ENCODE results near the gene AUTS2. TPM values are rescaled to one million over a fixed set of nuclear protein-coding genes. Genes with fewer than 3 reads are reported as not detected.

The AUTS2 gene
- total and polyA plus RNA-seq, 10 of the 15 experiments (the other 5 are each of a cell fraction or from before 2014, with no cell fraction given) = 6.4 to 55.6 (median 21.6) TPM

- no peak for ATAC-seq
- H2AFZ ChIP-seq (ENCODE audit: control insufficient read depth, low read depth, low read length) = no peak overlapping the region
- H3K27ac ChIP-seq (ENCODE audit: control insufficient read depth, insufficient read depth) = no peak overlapping the region
- no peak for FAIRE-seq
- no peaks in the 10 kb centered on the region for H3K27me3 ChIP-seq (replicated peaks in 1 of 2; ENCODE audit: control insufficient read depth in 2 of 2, insufficient read depth in 2 of 2, low read length in 1 of 2)
- SMC1A ChIA-PET (ENCODE audit: uncharacterized antibody, unreplicated experiment) = interaction anchor here (1.0 to 12.4 kb wide), 4 partner anchors 9 to 66 kb away, joined by 3 to 114 read pairs (median 4); no protein-coding TSS in a partner anchor
- H3K4me3 ChIP-seq = no peak overlapping the region
- WGBS (ENCODE audit: insufficient coverage, insufficient replicate concordance, low lambda C conversion rate, missing lambda C conversion rate) = 98% methylated on average over 11 of the region's 11 CpGs
- TF ChIP-seq SUZ12 (IDR thresholded peaks at IDR 0.05; ENCODE audit: unreplicated experiment) (no peak), CHD2 (IDR thresholded peaks at IDR 0.05; ENCODE audit: borderline replicate concordance, low read depth, low read length) (no peak), STAT1 (conservative IDR thresholded peaks at IDR 0.05) (no peak)
- RAD21 ChIA-PET (ENCODE audit: unreplicated experiment) = interaction anchor here (1.2 kb wide), 1 partner anchor 64 kb away, joined by 3 read pairs; no protein-coding TSS in a partner anchor
- no peaks in the 10 kb centered on the region for H3K79me2 ChIP-seq (ENCODE audit: control insufficient read depth, insufficient read depth, low read length)
- in situ Hi-C loops (cut with MboI) (no loop called here), intact Hi-C loops (cut with micrococcal nuclease; ENCODE audit: unreplicated experiment) (no loop called here)
- POLR2A ChIA-PET = interaction anchor here (0.7 kb wide), 1 partner anchor 822 kb away, joined by 7 read pairs; no protein-coding TSS in a partner anchor
- H3K9me3 ChIP-seq (replicated peaks; ENCODE audit: control insufficient read depth, insufficient read depth, low read length) = no peaks in the 10 kb centered on the region
- peaks cover 3% of the 10 kb centered on the region; the same call in 1 of the 2 replicates for H3K4me1 ChIP-seq (ENCODE audit: control insufficient read depth, insufficient read depth, low read length)
- CTCF ChIA-PET = interaction anchor here (0.6 to 1.8 kb wide), 4 partner anchors 13 to 1446 kb away, joined by 3 to 5 read pairs (median 3); no protein-coding TSS in a partner anchor
- no TSS peak for BruUV-seq (replicated peaks)
- peaks cover 26 to 41% of the 10 kb centered on the region in 2 experiments for H3K36me3 ChIP-seq (ENCODE audit: control insufficient read depth in 2 of 2, insufficient read depth in 2 of 2, low read length in 1 of 2)
- no peaks in the 10 kb centered on the region for H4K20me1 ChIP-seq (ENCODE audit: control insufficient read depth, insufficient read depth)
- DNase-seq (ENCODE audit: low read depth, low spot score) = no peak
- no peak overlapping the region for H3K4me2 ChIP-seq (ENCODE audit: control insufficient read depth, insufficient read depth)
- no peak overlapping the region for H3K9ac ChIP-seq (ENCODE audit: control insufficient read depth, insufficient read depth, low read length)
Observed at GRCh38 chr7:70781922-70782311, 1183.6 kb downstream of the AUTS2 start.

GRCh38 chr7:70782796-70783195 lies 1184.5 kb downstream of the AUTS2 start:
- H3K4me1 ChIP-seq (ENCODE audit: control insufficient read depth, insufficient read depth, low read length) = peaks cover 3% of the 10 kb centered on the region; the same call in 1 of the 2 replicates
- no peaks in the 10 kb centered on the region for H3K9me3 ChIP-seq (replicated peaks; ENCODE audit: control insufficient read depth, insufficient read depth, low read length)
- no TSS peak for BruUV-seq (replicated peaks)
- no peaks in the 10 kb centered on the region for H4K20me1 ChIP-seq (ENCODE audit: control insufficient read depth, insufficient read depth)
- ChIA-PET CTCF (no interaction called here), POLR2A (no interaction called here), RAD21 (ENCODE audit: unreplicated experiment) (no interaction called here), SMC1A (ENCODE audit: uncharacterized antibody, unreplicated experiment) (interaction anchor here (1.0 kb wide), 1 partner anchor 67 kb away, joined by 3 read pairs; no protein-coding TSS in a partner anchor)
- 100% methylated on average over 1 of the region's 1 CpG for WGBS (ENCODE audit: insufficient coverage, insufficient replicate concordance, low lambda C conversion rate, missing lambda C conversion rate)
- no peak for TF ChIP-seq CEBPB (IDR thresholded peaks at IDR 0.05; ENCODE audit: borderline replicate concordance in 1 of 2, low read depth in 2 of 2, low read length in 2 of 2)
- no peak for TF ChIP-seq FOXM1 (IDR thresholded peaks at IDR 0.05; ENCODE audit: low read depth, low read length)
- TF ChIP-seq FOS (IDR thresholded peaks at IDR 0.05; ENCODE audit: borderline replicate concordance, extremely low read depth, insufficient read length) = no peak
- no peak for TF ChIP-seq WRNIP1 (IDR thresholded peaks at IDR 0.05; ENCODE audit: borderline replicate concordance, low read depth, low read length)
- TF ChIP-seq MLLT1 (IDR thresholded peaks at IDR 0.05) = no peak
- no peak for TF ChIP-seq ZNF592 (IDR thresholded peaks at IDR 0.05)
- no peaks in the 10 kb centered on the region for H3K79me2 ChIP-seq (ENCODE audit: control insufficient read depth, insufficient read depth, low read length)
- H3K36me3 ChIP-seq (ENCODE audit: control insufficient read depth in 2 of 2, insufficient read depth in 2 of 2, low read length in 1 of 2) = peaks cover 28 to 48% of the 10 kb centered on the region in 2 experiments
- no peak overlapping the region for H3K9ac ChIP-seq (ENCODE audit: control insufficient read depth, insufficient read depth, low read length)
- no peak overlapping the region for H2AFZ ChIP-seq (ENCODE audit: control insufficient read depth, low read depth, low read length)
- no peak overlapping the region for H3K4me2 ChIP-seq (ENCODE audit: control insufficient read depth, insufficient read depth)
- no peak overlapping the region for H3K27ac ChIP-seq (ENCODE audit: control insufficient read depth, insufficient read depth)
- DNase-seq (ENCODE audit: low read depth, low spot score) = no peak
- intact Hi-C loops (cut with micrococcal nuclease; ENCODE audit: unreplicated experiment) (no loop called here), in situ Hi-C loops (cut with MboI) (no loop called here)
- no peak for ATAC-seq
- no peak overlapping the region for H3K4me3 ChIP-seq
- FAIRE-seq = no peak
- no peaks in the 10 kb centered on the region for H3K27me3 ChIP-seq (replicated peaks in 1 of 2; ENCODE audit: control insufficient read depth in 2 of 2, insufficient read depth in 2 of 2, low read length in 1 of 2)

All from GM12878 (cell line).